Thyroid gland (tissue), 4 donors: ENCODE data around the gene UBE2D2. TPM values are rescaled to one million over a fixed set of nuclear protein-coding genes. Genes with fewer than 3 reads are reported as not detected.
A peak's percentile ranks its signal among the peaks of the same experiment; 100 is the strongest.

Experiments
- DNase-seq, 2 donors: peaks; one replicate each; pipeline ENCODE4 v3.0.0-alpha.2; 2019
- H3K27ac ChIP-seq, 3 donors: fragments of 200-600 bp; sonication (generic); 1 replicate in 2 of 3; 2 replicates in 1 of 3; pipeline ENCODE4 v1.5.1; 2016 to 2019; ENCODE audit warnings: mild to moderate bottlenecking in 1 of 3, moderate library complexity in 1 of 3
- H3K27me3 ChIP-seq: fragments of 200-600 bp; sonication (generic); one replicate; pipeline ENCODE4 v1.5.1; 2019
- H3K36me3 ChIP-seq, 2 donors: fragments of 200-600 bp; sonication (generic); one replicate each; pipeline ENCODE4 v1.5.1; 2016 to 2019
- H3K4me1 ChIP-seq, 2 donors: fragments of 200-600 bp; sonication (generic); one replicate each; pipeline ENCODE4 v1.5.1; 2017 to 2019
- H3K4me3 ChIP-seq, 3 donors: fragments of 200-600 bp; sonication (generic); replicated peaks in 1 of 3; 1 replicate in 2 of 3; 2 replicates in 1 of 3; pipeline ENCODE4 v1.5.1; 2016; ENCODE audit warnings: mild to moderate bottlenecking in 1 of 3
- H3K9me3 ChIP-seq: fragments of 200-600 bp; sonication (generic); one replicate; pipeline ENCODE4 v1.5.1; 2017
- POLR2A ChIP-seq, 2 donors: fragments of 450-650 bp; IDR thresholded peaks; one replicate each; pipeline ENCODE4 v1.6.1; 2017; ENCODE audit warnings: antibody characterized with exemption in 2 of 2, mild to moderate bottlenecking in 2 of 2, moderate library complexity in 1 of 2
- WGBS, 2 donors: methylation state at CpG; one replicate each; pipeline ENCODE4 v1.1.5; 2017; 5-methylcytosine and 5-hydroxymethylcytosine counted together
- intact Hi-C: fragments of 100-400 bp; cut with DNase I; formaldehyde crosslinking; loops from one replicate; pipeline ENCODE4 v1.15.1; 2023
- total RNA-seq, 4 donors: library from RNA; depleted of rRNA; stranded (reverse); fragments of >200 nt; gene quantifications; one replicate each; pipeline ENCODE4 v1.2.3, GENCODE V29; 2016
- TF ChIP-seq, protein P1 (sequence below), 6 experiments: fragments of 200-600 bp in 3 of 6; fragments of 450-650 bp in 3 of 6; sonication (generic) in 3 of 6; IDR thresholded peaks; one replicate each; pipeline ENCODE4 v1.5.1; 2016 to 2019; ENCODE audit warnings: antibody characterized with exemption in 6 of 6, mild to moderate bottlenecking in 2 of 6, inconsistent platforms in 1 of 6, moderate library complexity in 1 of 6

UBE2D2 gene
- total RNA-seq, 4 donors from 2014 or later = 72.4 to 125 (median 99.5) TPM

DNA sequence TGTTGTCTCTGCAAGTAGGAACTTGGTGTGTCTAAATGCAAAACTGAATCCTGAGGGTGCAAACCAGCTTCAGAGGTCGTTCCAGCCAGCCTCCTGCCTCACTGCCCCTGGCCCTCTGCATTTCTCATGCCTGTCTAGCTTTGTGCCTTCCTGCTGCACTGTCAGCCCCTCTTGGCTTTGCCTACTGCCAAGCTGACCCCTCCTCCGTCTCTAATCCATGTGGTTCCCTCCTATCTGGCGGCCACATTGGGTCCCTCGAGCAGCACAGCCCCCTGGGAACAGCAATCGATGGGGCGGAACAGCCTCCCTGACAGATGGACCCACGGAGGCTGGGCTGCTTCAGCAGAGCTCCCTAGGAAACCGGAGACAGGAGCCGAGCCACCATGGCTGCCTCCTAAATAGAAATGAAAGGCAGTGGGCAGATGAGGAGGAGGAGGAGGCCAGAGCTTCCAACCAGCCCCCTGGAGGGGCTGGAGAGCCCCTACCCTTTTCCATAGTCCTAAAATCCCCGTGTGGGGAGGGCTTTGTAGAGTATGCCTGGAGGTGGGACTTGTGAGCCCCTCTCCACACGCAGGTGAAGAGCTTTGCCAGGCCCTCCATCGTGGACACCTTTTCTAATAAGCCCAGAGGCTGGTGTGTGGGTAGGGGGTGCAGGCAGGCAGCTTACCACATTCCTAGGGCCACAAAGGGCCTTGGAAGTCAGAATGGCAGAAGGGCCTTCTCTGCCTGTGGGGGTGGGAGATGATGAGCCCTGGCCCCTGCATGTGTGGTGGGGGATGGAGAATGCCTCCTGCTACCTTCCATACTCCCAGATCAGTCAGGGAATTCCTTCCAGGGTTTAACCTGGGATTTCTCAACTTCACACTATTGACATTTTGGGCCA, 77.8 kb downstream of the UBE2D2 start:
- Histone ChIP-seq H3K27me3 (no peaks in the 10 kb centered on the region), H3K4me1 (peaks cover 62 to 81% of the 10 kb centered on the region in 2 donors), H3K36me3 (no peaks in the 10 kb centered on the region), H3K4me3 (no peak overlapping the region), H3K9me3 (no peaks in the 10 kb centered on the region), H3K27ac (peak overlapping the region; percentile 82 to 91 (median 90))
- intact Hi-C loops = loop anchor here (5.0 kb wide), 1 partner anchor 48 kb away; no protein-coding TSS in a partner anchor
- DNase-seq = no peak
- WGBS, 2 donors = 55 to 60% methylated on average over 4 to 12 of the region's 12 CpGs
- TF ChIP-seq, protein P1, sequence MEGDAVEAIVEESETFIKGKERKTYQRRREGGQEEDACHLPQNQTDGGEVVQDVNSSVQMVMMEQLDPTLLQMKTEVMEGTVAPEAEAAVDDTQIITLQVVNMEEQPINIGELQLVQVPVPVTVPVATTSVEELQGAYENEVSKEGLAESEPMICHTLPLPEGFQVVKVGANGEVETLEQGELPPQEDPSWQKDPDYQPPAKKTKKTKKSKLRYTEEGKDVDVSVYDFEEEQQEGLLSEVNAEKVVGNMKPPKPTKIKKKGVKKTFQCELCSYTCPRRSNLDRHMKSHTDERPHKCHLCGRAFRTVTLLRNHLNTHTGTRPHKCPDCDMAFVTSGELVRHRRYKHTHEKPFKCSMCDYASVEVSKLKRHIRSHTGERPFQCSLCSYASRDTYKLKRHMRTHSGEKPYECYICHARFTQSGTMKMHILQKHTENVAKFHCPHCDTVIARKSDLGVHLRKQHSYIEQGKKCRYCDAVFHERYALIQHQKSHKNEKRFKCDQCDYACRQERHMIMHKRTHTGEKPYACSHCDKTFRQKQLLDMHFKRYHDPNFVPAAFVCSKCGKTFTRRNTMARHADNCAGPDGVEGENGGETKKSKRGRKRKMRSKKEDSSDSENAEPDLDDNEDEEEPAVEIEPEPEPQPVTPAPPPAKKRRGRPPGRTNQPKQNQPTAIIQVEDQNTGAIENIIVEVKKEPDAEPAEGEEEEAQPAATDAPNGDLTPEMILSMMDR (IDR thresholded peaks at IDR 0.05) = no peak
- TF ChIP-seq POLR2A (IDR thresholded peaks at IDR 0.05) = no peak

DNA sequence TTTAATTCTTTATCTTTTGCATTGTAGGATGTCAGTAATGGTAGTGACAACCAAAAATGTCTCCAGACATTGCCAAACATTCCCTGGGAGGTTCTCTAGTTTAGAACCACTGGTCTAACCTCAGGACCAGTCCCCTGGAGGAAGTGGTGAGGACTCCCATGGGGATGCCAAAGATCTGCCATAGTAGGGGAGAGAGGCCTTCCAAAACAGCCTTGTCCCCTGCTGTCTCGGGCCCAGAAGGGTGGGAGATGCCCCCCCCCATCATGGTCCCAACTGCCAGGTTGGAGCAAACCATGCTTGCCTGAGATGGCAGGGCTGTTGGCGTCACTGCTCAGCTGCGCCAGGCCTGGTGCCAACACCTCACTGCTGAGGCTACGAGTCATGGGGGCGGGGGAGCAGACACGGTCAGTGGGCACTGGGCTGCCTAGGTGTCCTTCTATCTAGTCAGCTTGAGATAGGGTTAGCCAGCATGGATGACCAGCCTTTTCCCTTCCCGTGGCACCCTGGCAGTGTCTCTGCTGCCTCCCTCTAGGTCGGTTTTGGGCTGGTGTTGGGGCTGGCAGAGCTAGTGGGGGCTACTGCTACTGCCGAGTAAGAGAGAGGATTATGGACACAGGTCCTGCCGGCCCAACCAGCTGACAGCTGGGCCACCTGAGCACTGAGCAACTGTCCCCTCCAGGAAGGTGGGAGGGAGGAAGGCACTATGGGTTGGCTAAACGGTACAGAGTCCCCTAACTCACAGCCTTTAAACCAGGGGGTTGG, 78.7 kb downstream of the UBE2D2 start:
- no peaks in the 10 kb centered on the region for H3K27me3 ChIP-seq
- H3K27ac ChIP-seq = peak overlapping the region; percentile 82 to 91 (median 90)
- no peak overlapping the region for H3K4me3 ChIP-seq
- H3K4me1 ChIP-seq = peaks cover 62 to 89% of the 10 kb centered on the region in 2 donors
- peak; percentile 90 for DNase-seq
- no peaks in the 10 kb centered on the region for H3K9me3 ChIP-seq
- TF ChIP-seq POLR2A (IDR thresholded peaks at IDR 0.05) = no peak
- TF ChIP-seq, protein P1 (IDR thresholded peaks at IDR 0.05) = no peak
- 47 to 50% methylated on average over 3 to 7 of the region's 11 CpGs for WGBS, 2 donors
- H3K36me3 ChIP-seq = no peaks in the 10 kb centered on the region
- intact Hi-C loops = loop anchor here (5.0 kb wide), 1 partner anchor 48 kb away; no protein-coding TSS in a partner anchor

- peaks cover 62 to 85% of the 10 kb centered on the region in 2 donors for H3K4me1 ChIP-seq
- H3K27me3 ChIP-seq = no peaks in the 10 kb centered on the region
- WGBS, 2 donors = 90 to 92% methylated on average over 13 of the region's 13 CpGs
- no peak for DNase-seq
- no peaks in the 10 kb centered on the region for H3K36me3 ChIP-seq
- no peak overlapping the region for H3K4me3 ChIP-seq
- peak overlapping the region; percentile 82 to 91 (median 90) for H3K27ac ChIP-seq
- intact Hi-C loops = no loop called here
- no peaks in the 10 kb centered on the region for H3K9me3 ChIP-seq
- TF ChIP-seq, protein P1 (IDR thresholded peaks at IDR 0.05) = no peak
- no peak for TF ChIP-seq POLR2A (IDR thresholded peaks at IDR 0.05)
Observed at GRCh38 chr5:139640421-139641115, 79.4 kb downstream of the UBE2D2 start.

GRCh38 chr5:139641116-139642080, 80.3 kb downstream of the UBE2D2 start:
- DNase-seq = no peak
- Histone ChIP-seq H3K4me3 (no peak overlapping the region), H3K27me3 (no peaks in the 10 kb centered on the region), H3K27ac (peak overlapping the region; percentile 1 to 51 (median 31)), H3K36me3 (no peaks in the 10 kb centered on the region), H3K4me1 (peaks cover 55 to 77% of the 10 kb centered on the region in 2 donors), H3K9me3 (no peaks in the 10 kb centered on the region)
- intact Hi-C loops = no loop called here
- TF ChIP-seq, protein P1 (IDR thresholded peaks at IDR 0.05) = no peak
- no peak for TF ChIP-seq POLR2A (IDR thresholded peaks at IDR 0.05)
- WGBS, 2 donors = 91 to 92% methylated on average over 6 of the region's 6 CpGs
